ENCODE data around the gene SDK1.

Gene SDK1

DNA sequence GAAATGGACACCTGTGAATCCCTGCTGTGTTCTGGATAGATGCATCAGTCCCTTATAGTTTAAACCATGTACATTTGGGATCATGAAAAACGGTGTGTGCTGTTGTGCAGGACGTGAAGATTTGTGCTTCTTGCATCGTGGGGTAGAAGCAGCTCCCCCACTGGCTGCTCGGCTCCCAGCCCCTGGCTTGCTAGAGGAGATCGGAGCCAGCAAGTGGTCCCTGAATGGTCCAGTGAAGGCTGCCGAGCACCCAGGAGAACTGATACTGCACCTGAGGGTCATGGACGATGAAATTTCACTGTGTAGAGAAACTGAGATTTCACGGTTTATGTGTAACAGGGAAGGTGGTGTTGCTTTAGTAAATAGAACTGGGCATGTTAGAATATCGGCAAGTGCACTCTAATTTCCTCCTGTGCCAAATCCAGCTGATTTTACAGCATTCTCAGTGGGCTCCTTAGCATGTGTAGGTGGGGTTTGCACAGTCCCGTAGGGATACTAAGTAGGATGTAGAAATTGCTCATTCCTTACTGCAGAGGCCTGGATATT, 726.0 kb downstream of the SDK1 start:
- ATAC-seq = no peak

DNA sequence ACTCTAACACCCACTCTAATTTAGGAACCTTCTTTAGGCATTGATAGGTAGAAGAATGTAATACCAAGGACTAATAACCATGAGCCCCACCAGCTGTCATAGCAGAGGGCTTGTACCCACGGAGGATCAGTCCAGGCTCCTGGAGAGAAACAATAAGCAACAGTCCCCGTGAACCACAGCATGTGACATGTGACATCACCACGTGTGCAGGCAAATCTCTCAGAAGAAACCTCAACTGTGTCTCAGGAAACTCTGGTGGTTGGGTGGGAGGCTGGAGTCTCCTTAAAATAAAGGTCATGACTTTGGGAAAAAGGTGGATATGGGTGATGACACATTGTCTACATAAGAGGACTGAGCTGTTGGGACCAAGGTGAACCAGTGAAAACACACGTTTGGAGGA, 727.2 kb downstream of the SDK1 start:
- no peak for ATAC-seq

DNA sequence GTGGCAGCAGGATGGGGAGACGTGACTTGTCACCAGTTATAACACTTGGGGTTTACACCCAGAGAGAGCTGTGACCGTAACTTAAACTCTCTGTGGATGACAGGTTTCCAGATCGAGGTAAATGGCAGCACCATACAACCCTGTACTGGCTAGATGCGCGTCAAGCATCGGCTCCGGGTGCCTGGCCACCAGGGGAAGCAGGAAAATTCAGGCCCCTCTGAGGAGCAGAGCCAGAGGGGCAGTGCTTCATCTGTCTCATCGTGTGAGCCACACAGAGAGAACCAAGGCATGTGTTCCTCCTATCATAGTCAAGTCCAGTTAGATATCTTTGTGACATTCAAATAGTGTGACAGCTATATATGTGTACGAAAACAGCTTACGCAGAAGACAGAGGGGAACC, 728.9 kb downstream of the SDK1 start:
- ATAC-seq = no peak

DNA sequence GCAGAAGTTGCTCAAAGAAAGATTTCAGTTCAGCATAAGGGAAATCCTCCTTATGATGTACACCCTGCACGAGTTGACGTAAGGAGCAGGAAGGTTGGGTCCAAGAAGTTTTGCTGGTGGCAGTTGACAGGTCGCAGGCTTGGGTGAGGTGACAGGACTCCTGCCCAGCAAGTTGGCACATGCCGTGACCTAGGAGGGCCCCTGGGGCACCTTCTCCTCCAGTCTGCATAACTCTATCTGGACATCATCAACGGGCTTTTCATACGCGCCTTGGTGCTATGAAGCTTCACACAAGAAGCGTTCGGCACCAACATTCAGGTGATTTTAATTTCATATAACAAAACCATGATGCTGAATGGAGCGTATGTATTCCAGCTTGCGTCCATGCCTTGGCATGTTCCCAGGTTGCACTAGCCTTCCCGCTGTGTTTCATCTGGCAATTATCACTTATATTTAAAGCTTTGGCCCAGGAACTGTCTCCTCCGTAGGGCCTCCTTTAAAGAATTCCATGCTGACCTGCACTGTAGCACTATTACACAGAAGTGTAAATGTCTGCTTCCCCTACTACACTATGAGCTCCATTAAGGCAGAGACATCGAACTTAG, 729.4 kb downstream of the SDK1 start:
- ATAC-seq = no peak

DNA sequence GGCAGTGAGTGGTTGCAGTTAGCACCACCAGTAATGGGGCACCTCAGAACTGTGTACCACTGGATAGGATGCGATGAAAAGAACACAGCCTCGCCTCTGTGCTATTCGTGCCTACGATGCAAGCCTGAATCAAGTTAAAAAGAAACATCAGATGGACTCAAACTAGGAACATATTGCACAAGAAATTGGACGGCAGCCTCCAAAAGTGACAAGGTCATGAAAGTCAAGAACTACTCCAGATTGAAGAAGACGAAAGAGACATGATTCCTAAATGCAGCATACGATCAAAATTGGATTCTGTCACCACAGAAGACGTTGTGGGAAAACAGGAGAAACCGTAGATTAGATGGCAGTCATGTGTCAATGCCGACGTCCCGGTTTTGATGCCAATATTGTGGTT, 732.9 kb downstream of the SDK1 start:
- ATAC-seq = no peak

DNA sequence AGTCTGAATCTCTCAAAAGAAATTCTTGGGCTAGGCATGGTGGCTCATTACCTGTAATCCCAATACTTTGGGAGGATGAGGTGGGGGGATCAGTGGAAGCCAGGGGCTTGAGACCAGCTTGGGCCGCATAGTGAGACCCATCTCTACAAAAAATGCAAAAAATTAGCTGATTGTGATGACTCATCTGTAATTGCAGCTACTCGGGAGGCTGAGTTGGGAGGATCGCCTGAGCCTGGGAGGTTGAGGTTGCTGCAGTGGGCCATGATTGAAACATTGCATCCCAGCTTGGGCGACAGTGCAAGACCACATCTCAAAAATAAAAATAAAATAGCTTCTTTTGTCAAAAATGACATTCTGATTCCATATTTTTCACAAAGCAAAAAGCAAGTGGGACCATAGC, 736.3 kb downstream of the SDK1 start:
- ATAC-seq = no peak

DNA sequence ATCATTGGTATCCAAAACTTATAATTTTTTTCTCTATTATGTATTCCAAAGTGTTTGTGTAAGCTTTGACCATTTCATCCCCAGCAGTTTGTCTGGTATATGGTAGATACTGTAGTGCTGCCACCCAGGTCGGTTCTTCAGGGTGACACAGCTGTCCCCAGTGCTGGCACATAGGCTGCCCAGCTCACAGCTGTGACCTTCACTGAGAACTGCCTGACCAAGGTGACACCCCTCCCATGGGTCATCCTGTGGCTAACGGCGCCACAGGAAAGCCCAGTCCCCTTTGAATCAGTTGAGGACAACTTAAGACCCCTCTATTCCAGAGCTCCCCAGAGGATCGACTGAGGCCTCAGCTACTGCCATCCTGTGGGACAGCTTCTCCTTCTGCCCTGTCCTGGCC, 736.8 kb downstream of the SDK1 start:
- no peak for ATAC-seq

DNA sequence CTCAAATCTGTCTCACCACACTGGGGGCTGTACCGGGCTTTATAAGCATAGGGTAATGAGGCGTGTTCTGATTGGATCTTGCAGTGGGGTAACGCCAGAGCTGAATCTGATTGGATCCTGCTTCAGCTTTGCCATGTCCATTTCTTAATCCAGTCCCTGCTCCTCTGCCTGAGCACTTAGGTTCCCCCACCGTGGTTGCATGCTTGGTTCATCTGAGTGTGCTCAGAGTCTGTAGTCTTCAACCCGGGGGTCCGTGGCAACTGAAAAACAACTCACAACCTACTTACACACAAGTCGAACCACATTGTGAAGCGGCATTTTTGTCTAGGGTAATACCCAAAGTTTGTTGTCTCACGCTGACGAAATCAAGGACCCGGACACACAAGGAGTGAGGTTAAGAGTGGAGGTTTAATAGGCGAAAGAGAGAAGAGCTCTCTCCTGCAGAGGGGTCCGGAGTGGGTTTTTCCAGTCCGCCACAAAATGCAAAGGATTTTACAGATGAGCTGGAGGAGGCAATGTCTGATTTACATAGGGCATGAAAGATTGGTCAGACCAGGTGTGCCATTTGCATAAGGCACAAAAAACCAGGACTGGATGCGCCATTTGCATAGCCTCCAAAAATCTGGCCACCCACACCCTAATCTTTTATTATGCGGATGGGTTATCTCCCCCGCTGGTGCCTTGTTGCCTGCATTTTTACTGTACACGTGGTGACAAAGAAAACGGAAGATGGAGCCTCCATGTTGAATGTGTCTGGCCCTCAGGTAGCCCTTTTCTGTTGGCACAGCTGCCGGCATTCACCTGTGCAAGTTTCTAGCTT, 739.3 kb downstream of the SDK1 start:
- ATAC-seq = no peak

DNA sequence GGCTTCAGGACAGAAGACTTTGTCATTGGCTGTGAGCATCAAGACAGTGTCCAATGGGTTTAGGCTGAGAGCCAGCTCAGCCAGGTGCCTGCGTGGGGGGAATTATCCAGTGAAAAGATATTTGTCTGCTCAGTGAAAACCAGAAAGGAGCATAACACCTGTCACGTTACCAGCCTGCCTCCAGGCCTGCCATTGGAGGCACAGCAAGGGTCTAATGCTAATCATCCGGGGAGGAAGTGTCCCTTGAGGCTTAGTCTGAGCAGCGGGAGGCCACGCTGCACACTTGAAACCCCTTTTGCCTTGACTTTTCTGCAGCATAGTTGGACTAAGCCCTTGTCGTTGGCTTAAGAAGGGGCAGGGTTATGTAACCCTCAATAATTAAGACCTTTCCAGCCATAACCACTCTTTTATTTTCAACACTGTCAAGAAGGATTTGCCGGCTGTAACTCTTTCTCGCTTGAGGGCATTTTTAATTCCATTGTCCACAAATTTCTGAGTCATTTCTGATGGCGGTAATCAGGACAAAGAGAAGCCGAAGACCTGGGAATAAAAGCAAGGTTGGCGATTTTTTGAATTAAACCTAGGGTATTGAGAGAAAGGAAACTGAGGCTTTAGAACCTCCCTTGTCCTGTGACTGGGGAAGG, 741.5 kb downstream of the SDK1 start:
- no peak for ATAC-seq

DNA sequence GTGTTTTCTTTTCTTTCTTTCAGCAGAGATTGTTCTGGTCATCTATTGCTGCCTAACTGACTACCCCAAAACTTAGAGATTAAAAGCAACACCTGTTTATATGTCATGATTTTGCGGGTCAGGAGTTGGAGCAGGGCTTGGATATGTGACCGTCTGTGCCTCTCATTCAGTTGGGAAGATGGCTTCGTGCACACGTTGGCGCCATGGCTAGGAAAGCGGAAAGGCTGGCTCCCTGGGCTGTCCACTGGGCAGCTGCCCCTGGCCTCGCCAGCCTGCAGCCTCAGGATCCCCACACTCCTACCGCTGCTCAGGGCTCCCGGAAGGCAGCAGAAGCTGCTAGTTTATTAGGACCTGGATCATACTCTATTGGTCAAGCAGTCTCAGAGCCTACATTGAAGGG, 742.9 kb downstream of the SDK1 start:
- ATAC-seq = no peak

DNA sequence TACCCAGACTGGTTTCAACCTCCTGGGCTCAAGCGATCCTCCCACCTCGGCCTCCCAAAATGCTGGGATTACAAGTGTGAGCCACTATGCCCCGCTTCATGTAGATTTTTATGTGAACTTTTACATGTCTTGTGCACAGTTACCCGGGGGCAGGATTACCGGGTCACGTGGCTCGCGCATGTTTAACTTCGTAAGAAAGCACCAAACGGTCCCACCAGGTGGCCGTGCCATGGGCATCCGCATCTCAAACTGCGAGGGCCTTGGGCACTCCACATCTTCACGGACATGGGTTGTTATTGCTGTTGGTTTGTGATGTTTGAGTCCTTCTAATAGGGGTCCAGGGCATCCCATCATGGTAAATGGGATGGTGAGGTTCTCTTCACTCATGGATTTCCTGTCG, 744.4 kb downstream of the SDK1 start:
- ATAC-seq = no peak

DNA sequence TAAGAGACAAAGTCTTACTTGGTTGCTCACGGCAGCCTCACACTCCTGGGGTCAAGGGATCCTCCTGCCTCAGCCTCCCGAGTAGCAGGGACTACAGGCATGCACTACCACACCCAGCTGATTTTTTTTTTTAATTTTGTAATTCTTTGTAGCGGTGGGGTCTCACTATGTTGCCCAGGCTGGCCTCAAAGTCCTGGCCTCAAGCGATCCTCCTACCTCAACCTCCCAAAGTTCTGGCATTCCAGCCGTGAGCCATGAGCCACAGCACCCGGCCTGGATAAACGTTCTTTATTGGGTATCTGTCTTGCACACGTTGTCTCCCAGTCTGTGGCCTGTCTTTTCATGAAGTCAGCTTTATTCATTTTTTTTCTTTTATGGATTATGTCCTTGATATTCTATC, 744.9 kb downstream of the SDK1 start:
- no peak for ATAC-seq

DNA sequence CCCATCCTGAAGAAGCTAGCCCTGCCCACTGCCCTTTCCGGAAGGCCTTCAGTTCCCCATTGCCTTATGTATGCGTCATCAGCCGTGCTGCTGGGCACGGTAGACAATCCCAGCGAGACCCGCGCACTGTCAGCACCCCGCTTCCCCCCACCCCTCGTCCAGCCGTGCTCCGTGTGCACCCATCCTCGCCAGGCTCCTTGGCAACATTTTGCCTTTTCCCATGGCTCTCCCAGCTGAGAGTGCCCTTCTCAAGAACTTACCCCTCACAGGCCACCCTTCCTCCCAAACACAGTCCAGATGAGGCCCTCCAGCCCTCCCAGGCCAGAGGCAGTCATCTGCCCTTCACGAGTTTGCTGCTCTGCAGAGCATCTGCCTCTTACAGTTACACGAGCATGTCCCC, 747.3 kb downstream of the SDK1 start:
- ATAC-seq = no peak

DNA sequence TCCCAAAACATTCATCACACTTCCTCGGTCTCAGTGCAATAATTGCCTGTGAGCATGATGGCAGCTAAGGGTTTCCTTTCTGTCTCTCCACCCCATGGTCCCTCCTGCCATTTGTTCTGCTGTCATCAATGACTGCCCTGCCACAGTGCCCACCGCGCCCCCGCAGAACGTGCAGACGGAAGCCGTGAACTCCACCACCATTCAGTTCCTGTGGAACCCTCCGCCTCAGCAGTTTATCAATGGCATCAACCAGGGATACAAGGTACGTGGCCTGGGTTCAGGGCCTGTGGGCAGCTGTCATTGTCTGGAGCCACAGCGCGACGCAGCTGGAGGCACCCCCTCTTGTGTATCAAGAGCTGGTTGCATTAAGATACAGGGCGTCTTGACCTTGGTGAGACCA, 748.1 kb downstream of the SDK1 start:
- ATAC-seq = no peak

DNA sequence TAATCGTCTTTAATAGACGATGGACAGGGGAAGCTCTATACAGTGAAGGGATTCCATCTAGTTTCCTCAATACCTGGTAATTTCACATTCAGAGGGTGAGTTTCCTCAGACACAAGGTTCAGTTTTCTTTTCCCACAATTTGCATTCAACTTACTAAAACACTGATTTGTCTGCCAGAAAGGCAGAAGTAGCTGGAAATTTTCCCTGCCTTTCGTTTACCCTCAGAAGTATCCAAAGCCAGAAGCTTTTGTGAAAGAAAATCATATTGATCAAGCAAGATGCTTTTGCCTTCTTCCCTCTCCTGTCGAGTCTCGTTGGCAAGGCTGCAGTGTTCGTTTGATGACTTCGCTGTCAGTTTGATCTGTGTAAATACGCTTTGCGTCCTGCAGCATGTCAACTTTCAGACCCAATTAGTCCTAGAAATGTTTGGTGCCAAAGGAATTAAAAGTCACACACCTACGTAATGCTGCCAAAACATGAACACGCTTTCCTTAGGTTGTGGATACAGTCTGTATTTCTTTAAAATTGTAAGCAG, 749.1 kb downstream of the SDK1 start:
- no peak for ATAC-seq

DNA sequence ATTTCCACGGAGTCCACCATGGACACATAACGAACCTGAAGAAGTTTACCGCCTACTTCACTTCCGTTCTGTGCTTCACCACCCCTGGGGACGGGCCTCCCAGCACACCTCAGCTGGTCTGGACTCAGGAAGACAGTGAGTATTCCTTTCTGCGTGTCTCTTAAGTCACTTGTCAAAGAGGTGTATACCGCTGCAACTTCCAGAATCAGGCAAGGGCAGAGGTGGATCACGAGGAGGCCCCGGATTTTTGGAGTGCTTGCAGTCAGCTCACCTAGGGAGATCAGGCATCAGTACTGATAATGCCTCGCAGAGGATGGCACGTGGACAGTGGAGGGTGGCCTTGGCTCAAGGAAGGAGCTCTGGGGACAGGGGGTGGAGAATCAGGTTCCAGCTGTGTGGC, 750.6 kb downstream of the SDK1 start:
- ATAC-seq = no peak

DNA sequence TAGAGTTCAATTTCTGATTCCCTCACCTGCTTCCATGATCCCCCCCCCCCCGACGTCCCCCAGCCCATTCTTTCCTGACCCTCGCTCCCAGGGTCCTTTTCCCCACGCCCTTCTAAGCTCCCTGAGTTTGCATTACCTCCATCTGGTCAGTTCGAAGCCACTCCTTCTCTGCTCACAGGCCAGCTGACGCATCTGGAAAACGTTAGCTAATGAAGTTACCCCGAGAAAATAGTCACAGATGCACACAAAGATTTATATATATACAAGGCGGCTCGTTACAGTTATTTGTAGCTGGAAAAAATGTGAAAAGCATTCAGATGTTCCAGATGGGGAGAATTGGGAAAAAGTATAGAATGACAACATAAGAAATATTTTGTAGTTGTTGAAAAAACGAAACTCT, 751.1 kb downstream of the SDK1 start:
- ATAC-seq = no peak

DNA sequence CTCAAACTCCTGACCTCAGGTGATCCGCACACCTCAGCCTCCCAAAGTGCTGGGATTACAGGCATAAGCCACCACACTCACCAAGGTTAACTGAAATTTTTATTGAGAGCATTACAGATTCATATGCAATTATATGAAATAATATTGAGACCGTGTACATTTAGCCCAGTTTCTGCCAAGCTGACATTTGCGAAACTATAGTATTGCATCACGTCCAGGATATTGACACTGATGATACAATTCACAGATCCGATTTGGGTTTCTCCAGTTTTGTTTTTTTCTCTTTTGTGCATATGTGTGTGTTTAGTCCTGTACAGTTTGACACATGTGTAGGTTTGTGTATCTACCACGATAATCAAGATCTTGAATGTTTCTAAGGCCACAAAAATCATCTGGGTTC, 753.1 kb downstream of the SDK1 start:
- ATAC-seq = no peak

DNA sequence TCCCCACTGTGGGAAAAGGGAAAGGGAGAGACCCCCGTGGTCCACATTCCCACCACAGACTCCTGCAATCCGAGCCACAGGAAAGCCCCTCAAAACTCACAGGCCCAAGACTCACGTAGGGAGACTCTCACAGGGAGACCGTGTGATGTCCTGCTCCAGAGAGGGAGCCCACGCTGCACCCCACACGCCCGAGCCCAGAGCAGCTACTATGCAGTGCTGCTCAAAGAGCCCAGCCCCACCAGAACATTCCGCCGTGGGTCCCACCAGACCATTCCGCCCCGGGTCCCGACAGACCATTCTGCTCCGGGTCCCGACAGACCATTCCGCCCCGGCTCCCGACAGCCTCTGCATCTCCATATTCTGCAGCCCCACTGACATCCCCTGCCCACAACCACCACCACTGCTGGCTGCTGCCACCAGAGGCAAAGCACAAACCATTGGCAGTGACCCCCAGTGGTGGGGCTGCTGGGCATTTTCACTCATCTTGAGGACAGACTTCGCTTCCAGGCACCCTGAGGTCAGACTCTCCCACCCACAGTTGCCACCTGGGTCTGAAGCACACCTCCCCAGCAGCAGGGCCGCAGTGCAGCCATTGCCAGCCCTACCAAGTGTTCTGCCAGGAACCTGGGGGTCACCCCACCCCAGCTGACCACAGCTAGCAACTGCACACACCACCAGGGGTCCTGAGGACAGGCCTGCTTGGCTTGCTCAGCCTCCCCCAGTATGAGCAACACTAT, 755.7 kb downstream of the SDK1 start:
- ATAC-seq = no peak

DNA sequence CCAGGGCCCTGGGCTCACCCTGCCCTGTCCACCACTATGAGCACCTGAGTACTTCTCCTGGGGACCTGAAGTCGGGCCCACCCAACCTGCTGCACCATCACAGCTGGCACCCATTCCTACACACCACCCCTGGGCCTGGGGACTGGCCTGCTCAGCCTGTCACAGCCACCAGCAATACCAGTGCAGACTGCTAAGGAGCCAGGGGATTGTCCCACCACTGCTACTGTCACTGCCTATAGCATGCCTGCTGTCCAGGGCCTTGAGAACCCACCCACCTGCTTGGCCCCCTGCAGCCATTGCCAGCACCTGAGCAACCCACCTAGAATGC, 756.2 kb downstream of the SDK1 start:
- no peak for ATAC-seq

DNA sequence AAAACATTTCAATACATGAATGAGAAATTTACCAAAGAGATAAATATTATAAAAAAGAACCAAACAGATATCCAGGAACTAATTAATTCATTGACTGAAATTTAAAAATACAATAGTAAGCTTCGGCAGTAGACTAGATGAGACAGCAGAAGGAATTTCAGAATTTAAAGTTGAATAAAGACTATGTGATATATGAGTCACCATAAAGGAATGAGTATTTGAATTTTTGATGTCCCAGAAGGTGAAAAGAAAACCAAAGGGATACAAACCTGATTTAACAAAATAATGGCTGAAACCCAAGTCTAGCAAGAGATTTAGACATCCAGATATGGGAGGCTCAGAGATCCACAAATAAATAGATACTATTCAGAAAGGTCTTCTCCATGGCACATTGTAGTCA, 757.1 kb downstream of the SDK1 start:
- no peak for ATAC-seq

DNA sequence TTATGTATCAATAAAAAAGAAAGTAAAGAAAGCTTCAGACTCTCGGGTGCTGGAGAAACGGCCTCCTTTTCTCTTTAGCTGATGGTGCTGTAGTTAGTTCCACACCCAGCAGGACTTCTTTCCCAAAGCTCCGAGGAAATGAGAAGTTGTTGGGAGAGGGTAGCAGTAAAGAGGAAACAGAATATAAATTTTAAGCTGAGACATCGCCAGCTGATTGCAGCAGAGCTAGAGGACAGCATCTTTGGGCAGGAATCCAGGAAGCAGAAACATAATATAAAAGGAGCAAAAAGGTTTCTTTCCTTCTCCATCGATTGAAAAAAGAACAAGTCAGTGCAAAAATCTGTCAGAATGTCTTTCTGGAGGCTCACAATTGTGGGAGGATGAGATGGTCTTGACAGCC, 764.1 kb downstream of the SDK1 start:
- no peak for ATAC-seq

DNA sequence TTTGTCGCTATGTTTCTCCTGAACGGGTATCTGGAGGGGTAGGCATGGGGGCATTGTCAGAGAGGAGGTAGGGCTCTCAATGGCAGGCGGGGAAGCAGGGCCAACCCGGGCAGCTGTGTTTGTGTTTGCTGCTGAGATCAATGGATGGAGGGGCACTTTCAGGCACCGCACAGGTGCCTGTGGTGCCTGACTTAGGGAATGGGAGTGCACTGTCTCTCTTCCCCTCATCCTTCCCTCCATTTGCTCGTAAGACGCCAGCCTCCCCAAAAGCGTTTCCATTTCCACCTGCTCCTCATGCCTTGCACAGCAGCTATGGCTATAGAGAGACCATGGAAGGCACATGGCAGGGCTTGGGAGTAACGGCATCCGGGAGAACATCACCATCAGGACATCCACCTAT, 765.2 kb downstream of the SDK1 start:
- ATAC-seq = no peak
